Stimulated activated CD8-positive, alpha-beta memory T cell treated with anti-CD3 and anti-CD28 coated beads, Interleukin-4, amount 100 ng/mL, for 48 hours (primary cell): ENCODE data around the gene ELOVL1.
"Not testable (repeated sequence)": the region's sequence is repeated elsewhere in the genome, so short reads cannot be mapped to it uniquely, and the experiment has no call there.

Experiments used
- DNase-seq: peaks from one replicate; pipeline ENCODE4 v3.0.0-alpha.2; 2020

Gene ELOVL1

DNA sequence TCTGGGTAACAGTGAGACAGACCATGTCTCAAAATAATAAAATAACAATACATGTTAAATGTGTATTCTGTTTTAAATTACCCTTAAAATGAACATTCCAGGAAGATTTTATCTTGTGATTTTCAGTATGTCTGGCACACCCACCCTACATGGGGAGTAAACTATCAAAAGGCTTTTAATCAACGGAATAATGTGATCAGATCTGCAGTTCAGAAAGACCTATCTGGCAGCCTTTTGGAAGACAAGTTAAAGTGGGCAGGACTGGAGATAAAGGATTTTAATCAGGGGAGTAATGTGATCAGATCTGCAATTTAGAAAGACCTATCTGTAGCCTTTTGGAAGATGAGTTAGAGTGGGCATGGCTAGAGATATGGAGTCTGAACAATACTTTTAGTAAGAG is 11.7 kb upstream of the ELOVL1 start:
- DNase-seq, result no peak

DNA sequence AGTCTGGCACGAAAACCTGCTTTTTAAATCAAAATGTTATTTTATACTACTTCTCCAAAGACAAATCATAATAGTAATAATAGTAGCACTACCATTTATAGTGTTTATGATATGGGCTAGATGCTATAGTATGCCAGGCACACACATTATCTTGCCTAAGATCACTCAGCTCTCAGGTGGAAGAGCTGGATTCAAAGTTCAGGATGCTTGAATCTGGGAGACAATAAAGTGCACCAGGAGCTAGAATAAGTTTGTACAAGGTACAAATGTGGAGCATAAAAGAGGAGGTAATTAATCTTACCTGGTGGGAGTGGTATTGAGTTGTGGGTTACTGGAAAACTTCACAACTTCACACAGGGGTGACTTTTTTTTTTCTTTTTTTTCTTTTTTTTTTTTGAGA is 10.0 kb upstream of the ELOVL1 start:
- no peak for DNase-seq

DNA sequence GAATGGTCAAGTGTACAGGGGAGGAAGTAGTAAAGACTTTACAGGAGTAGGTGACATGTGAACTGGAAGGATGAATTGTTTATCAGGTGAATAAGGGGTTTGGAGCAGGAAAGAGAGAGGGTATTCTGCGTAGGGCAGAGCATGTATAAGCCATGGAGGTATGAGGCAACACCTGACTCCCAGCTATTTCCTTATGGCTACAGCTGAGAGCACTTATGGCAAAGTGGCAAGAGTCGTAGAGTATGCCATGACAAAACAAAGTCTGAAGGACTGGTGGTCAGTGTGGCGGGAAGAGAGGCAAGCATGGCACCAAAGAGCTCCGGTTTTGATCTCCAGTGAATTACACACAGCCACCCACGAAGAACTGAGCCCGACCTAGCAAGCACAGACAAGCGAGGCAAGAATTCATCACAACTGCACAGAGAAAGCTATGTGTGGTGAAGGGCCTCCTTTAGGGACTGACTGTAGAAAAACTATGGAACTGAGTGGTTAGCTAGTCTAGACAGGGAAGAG is 9.0 kb upstream of the ELOVL1 start:
- DNase-seq, result no peak

DNA sequence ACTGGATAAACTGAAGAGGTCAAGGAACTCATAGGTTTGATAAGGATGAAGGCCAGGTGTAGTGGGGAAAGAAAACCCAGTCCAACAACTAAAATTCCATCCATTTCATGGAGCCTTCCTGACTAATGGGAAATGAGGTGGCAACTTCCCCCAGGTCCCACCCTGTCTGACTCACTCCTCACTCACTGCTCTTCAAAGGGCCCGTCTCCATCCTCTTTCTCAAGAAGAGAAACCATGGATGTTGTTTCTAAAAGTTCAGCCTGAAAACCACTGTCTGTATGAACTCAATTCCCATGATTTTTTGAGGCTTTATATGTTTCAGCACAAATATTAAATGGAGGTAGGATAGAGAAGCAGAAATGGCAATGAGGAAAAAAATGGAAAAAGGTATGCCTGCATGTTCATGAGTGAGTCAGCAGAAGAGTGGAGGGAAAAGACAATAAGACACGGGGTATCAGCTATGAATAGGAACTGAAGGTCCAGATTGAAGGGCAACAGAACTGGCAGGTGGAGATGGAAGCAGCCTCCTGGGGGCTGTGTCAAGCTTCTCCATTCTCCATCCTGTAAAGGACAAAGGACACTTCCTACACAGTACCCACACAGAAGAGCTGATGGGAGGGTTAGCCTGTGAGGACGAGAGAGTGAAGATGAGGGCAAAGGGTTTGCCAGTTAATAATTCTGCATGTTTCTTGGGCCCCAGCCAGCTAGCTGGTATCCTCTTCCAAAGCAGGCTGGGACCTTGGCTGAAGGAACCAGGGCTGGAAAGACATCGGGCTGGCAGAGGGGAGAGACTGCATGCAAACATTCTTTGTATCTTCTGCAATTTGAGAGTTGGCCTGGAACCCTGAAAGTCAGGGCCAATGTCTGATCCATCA is 5.5 kb upstream of the ELOVL1 start:
- DNase-seq, result no peak

DNA sequence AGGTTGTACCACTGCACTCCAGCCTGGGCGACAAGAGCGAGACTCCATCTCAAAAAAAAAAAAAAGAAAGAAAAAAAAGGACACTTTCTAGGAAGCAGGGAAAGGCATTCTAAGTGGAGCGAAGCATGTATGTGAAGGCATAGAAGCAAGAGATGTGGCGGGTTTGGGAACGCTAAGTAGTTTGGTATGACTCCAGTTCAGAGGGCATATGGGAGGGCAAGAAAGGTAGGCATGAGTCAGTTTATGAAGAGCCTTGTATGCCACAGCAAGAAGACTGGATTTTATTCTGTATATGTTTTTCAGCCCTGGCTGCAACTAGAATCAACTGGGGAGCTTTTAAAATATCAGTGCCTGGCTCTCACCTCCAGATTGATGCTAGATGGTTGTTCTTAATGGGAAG is 4.4 kb upstream of the ELOVL1 start:
- DNase-seq, result no peak

DNA sequence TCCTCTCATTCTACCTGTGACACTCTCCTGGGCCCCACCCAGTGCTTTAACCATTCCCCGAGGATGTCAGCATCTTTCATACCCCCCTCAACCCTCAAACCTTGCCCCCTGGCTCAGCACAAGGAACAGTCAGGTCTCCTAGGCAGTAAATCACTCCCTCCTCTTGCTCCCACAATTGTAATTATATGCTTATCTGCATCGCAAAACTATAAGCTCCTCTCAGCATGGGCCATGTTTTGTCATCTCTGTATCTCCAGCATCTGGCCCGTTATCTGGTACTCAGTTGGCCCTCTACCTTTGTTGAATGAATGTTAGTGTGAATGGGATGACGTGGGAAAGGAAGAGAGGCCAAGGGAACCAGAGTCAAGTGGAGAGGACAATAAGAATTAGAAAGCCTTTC is 2.8 kb upstream of the ELOVL1 start:
- no peak for DNase-seq

DNA sequence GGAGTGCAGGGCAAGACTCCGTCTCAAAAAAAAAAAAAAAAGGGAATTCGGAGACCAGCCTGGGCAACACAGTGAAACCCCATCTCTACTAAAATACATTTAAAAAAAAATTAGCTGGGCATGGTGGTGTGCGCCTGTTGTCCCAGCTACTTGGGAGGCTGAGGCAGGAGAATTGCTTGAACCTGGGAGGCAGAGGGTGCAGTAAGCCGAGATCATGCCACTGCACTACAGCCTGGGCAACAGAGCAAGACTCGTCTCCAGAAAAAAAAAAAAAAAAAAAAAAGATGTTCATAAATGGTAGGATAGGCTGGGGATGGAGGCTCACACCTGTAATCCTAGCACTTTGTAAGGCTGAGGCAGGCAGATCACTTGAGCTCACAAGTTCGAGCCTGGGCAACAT is 2.0 kb upstream of the ELOVL1 start:
- DNase-seq, result not testable (repeated sequence)

DNA sequence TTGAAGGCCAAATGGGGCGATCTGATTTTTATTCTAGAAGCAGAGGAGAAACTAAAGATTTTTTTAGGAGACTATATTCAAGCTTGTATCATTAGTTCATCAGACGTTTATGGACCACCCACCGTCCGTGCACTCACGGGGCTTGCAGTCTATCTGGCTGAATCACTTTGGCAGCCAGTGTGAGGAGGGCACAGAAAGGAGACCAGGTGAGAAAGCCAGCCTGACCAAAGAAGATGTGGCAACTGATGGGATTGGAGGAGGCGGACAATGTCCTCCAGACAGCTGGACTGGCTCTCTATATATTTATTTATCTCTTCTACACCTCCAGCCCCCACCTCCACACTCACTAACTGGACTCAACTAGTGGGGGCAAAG is 822 bp upstream of the ELOVL1 start:
- peak; percentile 36 for DNase-seq

DNA sequence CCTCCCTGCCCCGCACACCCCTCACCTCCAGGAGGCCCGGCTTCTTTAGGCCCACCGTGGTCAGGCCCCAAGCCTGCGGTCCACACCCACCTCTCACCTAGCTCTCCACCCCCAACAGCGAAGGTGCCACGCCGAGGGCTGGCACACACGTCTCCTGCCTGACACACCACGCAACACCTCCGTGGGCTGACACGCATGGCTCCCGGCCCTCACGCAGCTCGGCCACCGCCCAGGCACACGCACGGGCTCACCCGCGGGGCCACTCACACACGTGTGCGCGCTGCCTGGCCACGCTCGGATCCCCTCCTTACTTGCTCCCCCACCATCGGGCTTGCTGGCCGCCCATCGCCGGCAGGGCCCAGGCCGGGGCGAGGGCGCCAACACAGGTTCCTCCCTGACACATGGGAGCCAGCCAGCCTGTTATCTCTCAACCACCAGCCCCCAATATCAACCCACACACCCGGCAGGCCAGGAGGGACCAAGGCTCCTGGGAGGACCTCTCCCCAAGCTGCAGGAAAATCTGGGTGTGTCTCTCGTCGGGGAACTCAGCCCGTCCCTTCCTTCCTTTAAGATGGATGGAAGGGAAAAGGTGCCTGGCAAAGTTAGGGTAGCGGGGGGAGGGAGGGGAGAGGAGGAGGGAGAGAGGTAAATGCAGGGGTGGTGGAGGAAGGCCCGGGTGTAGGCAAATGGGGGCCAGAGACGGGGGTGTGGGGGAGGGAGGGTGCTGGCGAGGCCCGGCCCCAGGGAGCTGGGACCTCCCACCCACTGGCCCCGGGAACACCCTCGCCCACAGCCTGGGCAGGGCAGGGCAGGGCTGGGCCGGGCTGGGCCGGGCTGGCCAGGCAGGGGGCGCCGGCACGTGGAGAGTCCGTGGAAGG is 546 bp downstream of the ELOVL1 start:
- peak; percentile 47 for DNase-seq

DNA sequence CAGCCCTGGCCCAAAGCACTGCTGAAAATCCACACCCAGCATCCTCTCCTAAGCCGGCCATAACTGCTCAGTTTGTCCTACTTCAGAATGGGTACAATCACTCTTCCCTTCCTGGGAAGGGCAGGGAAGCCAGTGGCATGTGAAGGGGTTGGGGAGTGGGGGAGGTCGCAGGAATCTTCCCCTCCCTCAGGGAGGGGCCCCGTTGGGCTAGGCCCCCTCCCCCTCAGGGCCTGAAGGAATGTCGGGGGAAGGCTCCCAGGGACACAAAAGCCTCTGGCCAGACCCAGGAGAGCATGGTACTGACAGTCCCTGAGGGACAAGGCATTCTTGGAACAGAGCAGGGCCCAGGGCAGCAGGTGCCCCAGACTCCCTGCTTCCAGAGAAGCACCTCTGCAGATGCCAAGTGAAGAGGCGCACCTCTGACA is 1.2 kb downstream of the ELOVL1 start:
- DNase-seq, result no peak

DNA sequence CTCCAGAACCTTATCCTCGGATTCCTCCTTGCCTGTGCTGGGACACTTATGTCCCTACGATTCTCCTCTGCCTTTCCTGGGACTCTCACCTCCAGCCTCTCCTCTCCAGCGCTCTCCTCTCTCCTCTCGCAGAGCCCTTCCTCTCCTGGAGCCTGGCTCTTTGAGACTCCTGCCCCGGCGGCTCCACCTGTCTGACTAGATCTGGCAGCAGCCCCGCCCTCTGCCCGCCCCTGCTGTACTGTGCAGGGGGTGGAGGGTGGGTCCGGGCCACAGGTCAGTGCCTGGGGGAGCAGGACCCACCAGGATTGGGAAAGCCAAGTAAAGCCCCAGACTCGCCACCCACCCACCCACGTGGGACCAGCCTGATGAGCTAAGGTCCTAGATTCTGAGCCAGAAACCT is 1.6 kb downstream of the ELOVL1 start:
- DNase-seq, result peak; percentile 42

DNA sequence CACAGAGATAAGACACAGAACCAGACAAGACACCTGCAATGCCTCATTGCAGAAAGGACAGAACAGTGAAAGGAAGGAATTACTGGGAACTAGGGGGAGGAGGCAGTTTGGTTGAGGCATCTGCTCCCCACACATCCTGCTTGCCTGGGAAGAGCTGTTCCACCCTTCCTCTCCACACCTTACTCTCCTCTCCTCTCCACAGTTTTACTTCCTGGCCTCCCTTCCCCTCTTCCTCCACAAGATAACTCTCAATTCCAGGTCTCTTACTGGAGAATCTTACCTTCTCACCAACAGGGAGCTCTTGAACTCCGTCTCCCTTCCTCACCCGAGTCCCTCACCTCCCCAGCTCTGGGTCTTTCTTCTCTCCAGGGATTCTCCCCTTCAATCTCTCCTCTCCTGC is 2.1 kb downstream of the ELOVL1 start:
- DNase-seq, result no peak

DNA sequence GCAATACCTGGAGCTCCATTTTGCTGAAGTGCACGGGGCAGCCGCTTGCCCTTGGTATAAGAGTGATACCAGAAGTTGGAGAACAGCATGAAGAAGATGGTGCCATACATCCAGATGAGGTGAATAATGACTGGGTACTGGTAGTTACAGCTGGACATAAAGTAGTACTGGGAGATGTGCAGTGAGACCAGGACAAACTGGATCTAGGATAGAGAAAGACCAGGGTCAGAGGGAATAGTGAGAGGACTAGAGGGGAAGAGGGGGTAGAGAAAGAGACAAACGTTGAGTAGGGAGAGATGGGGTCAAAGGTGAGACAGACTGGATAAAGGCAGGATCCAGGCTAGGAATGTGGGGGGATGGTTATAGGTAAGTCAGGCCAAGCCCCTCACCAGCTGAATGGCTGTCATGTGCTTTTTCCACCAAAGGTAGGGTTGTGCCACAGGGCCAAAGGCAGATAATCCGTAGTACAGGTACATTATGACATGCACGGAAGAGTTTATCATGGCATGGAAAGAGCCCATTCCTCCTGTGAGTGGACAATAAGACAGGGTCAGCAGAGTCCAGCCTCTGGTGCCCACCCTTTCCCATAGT is 3.8 kb downstream of the ELOVL1 start:
- no peak for DNase-seq

DNA sequence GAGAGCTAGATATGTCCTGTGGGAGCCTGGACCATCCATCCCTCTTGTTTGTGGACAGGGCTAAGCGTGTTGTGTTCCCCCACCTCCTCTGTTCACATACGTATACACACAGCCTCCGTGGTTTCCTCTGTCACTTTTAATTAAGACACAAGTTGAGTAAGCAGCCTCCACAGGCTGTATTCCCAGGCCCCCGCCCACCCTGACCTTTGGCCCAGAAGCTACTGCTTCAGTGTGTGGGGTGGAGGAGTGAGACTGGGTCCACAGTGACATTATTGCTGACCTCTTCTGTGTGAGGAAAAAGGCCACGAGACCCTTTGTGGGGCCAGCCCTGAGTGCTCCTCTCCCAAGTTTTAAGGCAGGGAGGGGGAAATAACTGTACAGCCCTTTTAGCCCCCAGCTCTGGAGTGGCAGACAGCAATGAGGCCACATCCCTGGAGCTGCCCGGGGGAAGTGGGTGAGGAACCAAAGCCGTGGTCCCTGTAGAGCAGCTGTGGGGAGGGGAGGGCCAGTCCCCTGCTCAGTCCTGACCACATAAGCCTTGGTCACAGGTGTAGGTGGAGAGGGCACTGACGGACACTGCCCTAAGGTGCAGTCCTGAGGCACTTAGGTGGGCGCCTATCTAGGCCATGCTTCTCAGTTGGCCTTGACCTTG is 4.4 kb downstream of the ELOVL1 start:
- DNase-seq, result peak; percentile 35

DNA sequence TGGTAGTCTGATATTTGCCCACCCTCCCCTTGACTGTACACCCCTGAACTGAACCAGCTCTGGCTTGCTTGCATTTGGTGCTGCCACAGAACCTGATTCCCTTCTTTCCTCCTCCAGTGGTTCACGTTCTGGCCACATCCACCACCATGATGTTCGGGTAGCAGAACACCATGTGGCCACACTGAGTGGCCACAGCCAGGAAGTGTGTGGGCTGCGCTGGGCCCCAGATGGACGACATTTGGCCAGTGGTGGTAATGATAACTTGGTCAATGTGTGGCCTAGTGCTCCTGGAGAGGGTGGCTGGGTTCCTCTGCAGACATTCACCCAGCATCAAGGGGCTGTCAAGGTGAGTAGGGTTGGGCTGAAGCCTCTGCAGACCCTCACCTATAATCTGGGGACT is 7.2 kb downstream of the ELOVL1 start:
- no peak for DNase-seq

DNA sequence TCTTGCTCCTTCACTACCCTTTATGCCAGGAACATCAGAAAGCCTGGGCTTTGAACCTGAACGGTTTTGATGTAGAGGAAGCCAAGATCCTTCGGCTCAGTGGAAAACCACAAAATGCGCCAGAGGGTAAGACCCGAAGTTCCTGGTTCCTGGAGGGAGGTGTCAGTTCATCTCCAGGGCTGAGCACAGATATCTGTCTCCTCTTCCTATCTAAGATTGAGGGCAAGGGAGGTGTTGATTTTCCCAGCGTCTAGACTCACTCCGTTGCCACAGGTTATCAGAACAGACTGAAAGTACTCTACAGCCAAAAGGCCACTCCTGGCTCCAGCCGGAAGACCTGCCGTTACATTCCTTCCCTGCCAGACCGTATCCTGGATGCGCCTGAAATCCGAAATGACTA is 8.1 kb downstream of the ELOVL1 start:
- DNase-seq, result no peak

DNA sequence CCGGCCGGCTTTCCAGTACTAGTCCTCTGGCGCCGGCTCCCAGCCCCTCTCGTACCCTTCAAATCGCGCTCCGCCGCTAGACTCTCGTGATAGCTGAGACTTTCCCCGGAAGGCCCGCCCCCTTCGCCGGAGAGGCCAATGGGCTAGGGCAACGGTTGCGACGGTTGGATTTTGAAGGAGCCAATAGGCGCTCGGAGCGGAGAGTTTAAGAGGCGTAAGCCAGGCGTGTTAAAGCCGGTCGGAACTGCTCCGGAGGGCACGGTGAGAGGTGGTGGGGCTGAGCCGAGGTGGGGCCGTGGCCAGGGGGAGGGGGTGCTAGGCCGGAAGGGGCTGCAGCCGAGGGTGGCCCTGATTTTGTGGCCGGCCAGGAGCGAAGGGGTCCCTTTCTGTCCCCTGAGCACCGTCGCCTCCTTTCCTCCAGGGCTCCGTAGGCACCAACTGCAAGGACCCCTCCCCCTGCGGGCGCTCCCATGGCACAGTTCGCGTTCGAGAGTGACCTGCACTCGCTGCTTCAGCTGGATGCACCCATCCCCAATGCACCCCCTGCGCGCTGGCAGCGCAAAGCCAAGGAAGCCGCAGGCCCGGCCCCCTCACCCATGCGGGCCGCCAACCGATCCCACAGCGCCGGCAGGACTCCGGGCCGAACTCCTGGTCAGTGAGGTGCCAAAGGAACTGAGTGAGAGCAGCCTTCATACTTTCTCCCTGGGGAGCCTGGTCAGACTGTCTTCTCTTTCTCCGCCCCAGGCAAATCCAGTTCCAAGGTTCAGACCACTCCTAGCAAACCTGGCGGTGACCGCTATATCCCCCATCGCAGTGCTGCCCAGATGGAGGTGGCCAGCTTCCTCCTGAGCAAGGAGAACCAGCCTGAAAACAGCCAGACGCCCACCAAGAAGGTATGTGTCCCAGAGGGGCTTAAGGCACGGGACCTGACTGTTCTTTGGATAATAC is 8.8 kb downstream of the ELOVL1 start, which contains the start of gene CDC20:
CDC20 (plus strand) TSS at position 236 of the 948 bp plus-strand sequence; CDS start at position 471, 235 bp downstream.
- peak; percentile 99 for DNase-seq

DNA sequence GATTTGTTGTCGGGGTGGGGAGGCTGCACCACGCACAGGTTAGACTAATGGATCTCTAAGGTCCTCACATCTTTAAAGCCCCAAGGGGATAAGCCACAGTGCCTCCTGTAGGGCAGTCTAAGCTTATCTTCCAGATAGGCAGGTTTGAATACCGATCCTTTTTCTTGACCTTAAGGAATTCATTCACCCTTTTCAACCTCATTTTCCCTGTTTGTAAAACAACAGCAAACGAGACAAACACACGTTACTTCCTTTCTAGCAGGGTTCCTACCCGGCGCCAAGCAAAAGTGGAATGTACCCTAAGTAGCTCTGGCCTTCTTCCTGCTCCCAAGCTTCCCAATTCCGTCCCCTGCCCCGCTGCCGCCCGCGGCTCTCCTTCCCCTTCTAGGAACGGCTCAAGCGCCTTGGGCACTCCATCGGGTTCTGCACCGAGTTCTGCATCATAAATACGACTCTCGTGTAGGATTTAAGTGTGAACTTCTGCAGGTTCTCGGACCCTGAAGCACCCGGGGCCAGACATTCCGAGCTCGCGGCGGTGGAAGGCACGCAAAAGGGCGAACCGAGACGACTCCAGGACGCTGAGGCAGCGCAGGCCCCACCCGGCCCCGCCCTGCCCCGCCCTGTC is 9.6 kb downstream of the ELOVL1 start:
- DNase-seq, result peak; percentile 36

DNA sequence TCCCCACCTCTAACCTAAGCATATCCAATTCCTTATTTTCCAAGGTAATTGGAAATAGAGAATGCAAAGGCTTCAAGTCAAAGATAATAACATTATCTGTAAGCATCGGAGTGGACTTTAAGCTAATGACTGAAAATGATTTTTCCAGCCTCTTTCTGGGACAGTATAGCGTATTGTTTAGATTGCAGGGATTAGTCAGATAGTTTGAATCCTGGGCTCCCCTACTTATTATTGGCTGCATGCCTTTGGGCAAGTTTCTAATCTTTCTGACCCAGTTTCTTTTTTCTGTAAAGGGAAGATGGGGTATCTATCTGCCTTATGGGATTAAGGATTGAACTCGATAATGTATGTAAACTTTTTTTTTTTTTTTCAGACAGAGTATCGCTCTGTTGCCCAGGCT is 10.6 kb downstream of the ELOVL1 start:
- no peak for DNase-seq

DNA sequence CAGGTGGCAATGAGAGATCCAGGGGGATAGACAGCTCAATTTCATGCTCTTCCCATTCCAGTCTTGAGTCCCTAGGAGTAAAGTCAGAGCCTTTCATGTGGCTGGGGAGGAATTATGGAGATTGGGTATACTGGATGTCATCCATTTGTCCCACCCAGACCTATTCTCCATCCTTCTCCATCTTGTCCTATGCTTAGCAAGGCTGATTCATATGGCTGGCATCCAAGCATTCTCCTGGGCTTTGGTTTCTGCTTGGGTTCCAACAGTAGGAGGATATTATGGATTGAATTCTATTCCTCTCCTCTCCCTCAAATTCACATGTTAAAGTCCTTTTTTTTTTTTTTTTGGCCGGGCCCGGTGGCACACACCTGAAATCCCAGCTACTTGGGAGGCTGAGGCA is 12.9 kb downstream of the ELOVL1 start:
- no peak for DNase-seq

DNA sequence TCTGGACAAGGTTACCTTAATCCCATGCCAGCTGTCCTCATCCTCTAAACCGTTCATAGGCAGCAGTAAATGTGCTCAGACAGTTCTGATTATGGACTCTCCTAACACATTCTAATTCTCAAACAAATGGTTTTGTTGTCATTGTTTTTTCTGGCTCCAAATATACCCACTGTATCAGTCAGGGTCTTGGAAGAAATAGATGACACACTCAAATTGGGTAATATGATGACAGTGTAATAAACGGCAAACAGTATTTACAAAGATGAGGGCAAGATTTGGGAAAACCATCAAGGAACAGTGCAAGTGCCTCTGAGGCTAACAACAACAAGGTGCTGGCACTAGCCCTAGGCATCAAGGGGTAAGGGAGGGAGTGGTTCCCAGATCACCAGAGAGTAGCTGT is 13.3 kb downstream of the ELOVL1 start:
- no peak for DNase-seq
